Endothelial cell of umbilical vein (primary cell): ENCODE data around the gene TES. TPM values are rescaled to one million over a fixed set of nuclear protein-coding genes. Genes with fewer than 3 reads are reported as not detected.

Source experiments
- BruUV-seq: library from RNA; stranded (reverse); fragments of 400-500 nt; replicated peaks from 2 replicates; lab custom pipeline; 2021; lab: Mats Ljungman, UMichigan
- CTCF ChIA-PET: fragments of 300-600, 350-600 bp; sonication (Branson Sonifier 250); formaldehyde crosslinking; loops from one replicate; lab custom pipeline; 2021; ENCODE audit warnings: antibody characterized with exemption, inconsistent platforms; lab: Charles Lee
- POLR2A ChIA-PET: fragments of 300-600, 350-600 bp; sonication (Branson Sonifier 250); formaldehyde crosslinking; loops from one replicate; lab custom pipeline; 2021; ENCODE audit warnings: antibody characterized with exemption, inconsistent platforms; lab: Charles Lee
- DNase-seq: peaks from one replicate; pipeline ENCODE4 v3.0.0-alpha.2; 2011; ENCODE audit warnings: low read depth, low spot score
- FAIRE-seq: peaks from 2 replicates; lab custom pipeline; 2011; peaks lifted over from hg19 to GRCh38; lab: Jason Lieb, UNC
- H2AFZ ChIP-seq: 2 replicates; pipeline ENCODE4 v1.6.0; 2012; ENCODE audit warnings: low read depth, low read length, control low read depth, inconsistent platforms
- H3K27ac ChIP-seq: 2 replicates; pipeline ENCODE4 v1.5.1; 2011; ENCODE audit warnings: low read depth, mild to moderate bottlenecking, control low read depth, low read length, moderate library complexity; ENCODE audit not compliant: insufficient read depth
- H3K27me3 ChIP-seq, 2 experiments: 2 replicates each; pipeline versions ENCODE4 v1.6.0 to v1.6.1; 2011; ENCODE audit warnings: low read length in 2 of 2, mixed read lengths in 1 of 2; ENCODE audit not compliant: control insufficient read depth in 2 of 2, insufficient read depth in 2 of 2
- H3K36me3 ChIP-seq, 2 experiments: 2 replicates in 1 of 2; 3 replicates in 1 of 2; pipeline ENCODE4 v1.5.1; 2011; ENCODE audit warnings: low read length in 2 of 2, mild to moderate bottlenecking in 1 of 2, moderate library complexity in 1 of 2; ENCODE audit not compliant: control insufficient read depth in 2 of 2, insufficient read depth in 2 of 2; ENCODE audit errors: extremely low read depth in 1 of 2
- H3K4me1 ChIP-seq: 3 replicates; pipeline ENCODE4 v1.5.1; 2011; ENCODE audit warnings: mild to moderate bottlenecking, low read length; ENCODE audit not compliant: control insufficient read depth, insufficient read depth; ENCODE audit errors: extremely low read depth
- H3K4me2 ChIP-seq: 2 replicates; pipeline ENCODE4 v1.6.1; 2011; ENCODE audit warnings: low read length, control low read depth, mixed read lengths; ENCODE audit not compliant: insufficient read depth
- H3K4me3 ChIP-seq, 3 experiments: fragments of 200-600 bp in 1 of 3; sonication (generic), shearing (Covaris generic) in 1 of 3; replicated peaks in 1 of 3; 2 replicates each; pipeline ENCODE4 v1.5.1; 2011 to 2016; ENCODE audit warnings: control low read depth in 3 of 3, low read length in 3 of 3, mild to moderate bottlenecking in 2 of 3, inconsistent platforms in 1 of 3, low read depth in 1 of 3, moderate library complexity in 1 of 3; ENCODE audit not compliant: insufficient read depth in 1 of 3
- H3K79me2 ChIP-seq: 2 replicates; pipeline ENCODE4 v1.6.0; 2012; ENCODE audit warnings: low read length, inconsistent platforms; ENCODE audit not compliant: control insufficient read depth, insufficient read depth
- H3K9ac ChIP-seq: replicated peaks from 2 replicates; pipeline ENCODE3; 2011; ENCODE audit warnings: low read length, control low read depth; ENCODE audit not compliant: insufficient read depth; ENCODE audit errors: extremely low read depth
- H3K9me1 ChIP-seq: replicated peaks from 3 replicates; pipeline ENCODE4 v1.6.0; 2011; ENCODE audit warnings: mild to moderate bottlenecking, low read length; ENCODE audit not compliant: control insufficient read depth, insufficient read depth; ENCODE audit errors: extremely low read depth
- H3K9me3 ChIP-seq: replicated peaks from 2 replicates; pipeline ENCODE4 v1.5.1; 2012; ENCODE audit warnings: low read length, inconsistent platforms; ENCODE audit not compliant: control insufficient read depth, insufficient read depth
- H4K20me1 ChIP-seq: replicated peaks from 2 replicates; pipeline ENCODE3; 2011; ENCODE audit warnings: mild to moderate bottlenecking, low read length; ENCODE audit not compliant: control insufficient read depth, insufficient read depth; ENCODE audit errors: extremely low read depth
- CTCF ChIP-seq, 2 donors: IDR thresholded peaks; 1 replicate in 1 of 2; 2 replicates in 1 of 2; pipeline ENCODE4 v1.5.1; 2011; ENCODE audit warnings: low read length in 2 of 2, mild to moderate bottlenecking in 2 of 2, moderate library complexity in 2 of 2, control low read depth in 1 of 2, inconsistent platforms in 1 of 2, low read depth in 1 of 2; ENCODE audit not compliant: insufficient read depth in 1 of 2; ENCODE audit errors: extremely low read depth in 1 of 2
- EZH2 ChIP-seq: IDR thresholded peaks from 2 replicates; pipeline ENCODE4 v1.6.1; 2012; ENCODE audit warnings: borderline replicate concordance, low read depth, mild to moderate bottlenecking, moderate library complexity, low read length, inconsistent platforms; ENCODE audit not compliant: severe bottlenecking
- FOS ChIP-seq: IDR thresholded peaks from 2 replicates; pipeline ENCODE4 v1.6.1; 2011; ENCODE audit warnings: mild to moderate bottlenecking, low read length, moderate library complexity, borderline replicate concordance; ENCODE audit not compliant: insufficient read depth
- GATA2 ChIP-seq: IDR thresholded peaks from 2 replicates; pipeline ENCODE4 v1.7.0; 2011; ENCODE audit warnings: low read depth, mild to moderate bottlenecking, moderate library complexity, mixed read lengths, low read length; ENCODE audit not compliant: insufficient read length, insufficient read depth
- JUN ChIP-seq: IDR thresholded peaks from 2 replicates; pipeline ENCODE4 v1.6.1; 2011; ENCODE audit warnings: borderline replicate concordance, low read depth; ENCODE audit not compliant: insufficient read length, insufficient read depth
- MAX ChIP-seq: IDR thresholded peaks from 2 replicates; pipeline ENCODE4 v1.6.1; 2011; ENCODE audit not compliant: insufficient read depth, insufficient read length
- MYC ChIP-seq: IDR thresholded peaks from one replicate; pipeline ENCODE4 v1.6.1; 2011; ENCODE audit warnings: mild to moderate bottlenecking, low read depth, low read length
- POLR2A ChIP-seq: IDR thresholded peaks from 2 replicates; pipeline ENCODE4 v1.6.1; 2012; ENCODE audit warnings: low read depth, mild to moderate bottlenecking, control low read depth, low read length
- POLR2AphosphoS5 ChIP-seq: IDR thresholded peaks from 2 replicates; pipeline ENCODE4 v1.6.1; 2012; ENCODE audit warnings: low read depth, mild to moderate bottlenecking, control low read depth, low read length, moderate library complexity; ENCODE audit not compliant: insufficient read depth
- dilution Hi-C: fragments of 300-500 bp; cut with MboI; formaldehyde crosslinking; loops from one replicate; pipeline ENCODE4 v1.15.0; 2019; ENCODE audit warnings: low sequenced_read_pairs; ENCODE audit not compliant: extremely low pct_ligation_motif_present
- intact Hi-C: fragments of 100-400 bp; cut with micrococcal nuclease; formaldehyde crosslinking; loops from one replicate; pipeline ENCODE4 v1.10.0; 2022
- polyA plus RNA-seq, 4 experiments: library from polyadenylated mRNA; depleted of rRNA in 3 of 4; stranded (reverse) in 3 of 4; unstranded in 1 of 4; fragments of >200 nt; gene quantifications; 2 replicates each; pipeline versions ENCODE4 v1.2.1 to v1.2.3, GENCODE V29; 2011 to 2012; ENCODE audit warnings: missing spikeins in 1 of 4
- total RNA-seq: library from RNA; stranded (reverse); gene quantifications from 2 replicates; pipeline ENCODE4 v1.2.3, GENCODE V29; 2021

The TES gene
- total and polyA plus RNA-seq, 2 donors (not counting 3 experiments of a cell fraction or from before 2014, with no cell fraction given): 35.3 to 50.5 TPM

GRCh38 chr7:116177009-116177408 lies 33.3 kb upstream of the TES start:
- Histone ChIP-seq H3K36me3 (no peaks in the 10 kb centered on the region), H3K4me2 (no peak overlapping the region), H3K9me3 (no peaks in the 10 kb centered on the region), H3K4me1 (no peaks in the 10 kb centered on the region), H3K79me2 (no peaks in the 10 kb centered on the region), H4K20me1 (no peaks in the 10 kb centered on the region), H3K27ac (no peak overlapping the region), H3K4me3 (no peak overlapping the region), H3K27me3 (peaks cover 0 to 3% of the 10 kb centered on the region in 2 experiments), H3K9me1 (no peaks in the 10 kb centered on the region), H3K9ac (no peak overlapping the region), H2AFZ (no peak overlapping the region)
- intact Hi-C loops (loop anchor here (10.0 kb wide), 2 partner anchors 808 to 1208 kb away; no protein-coding TSS in a partner anchor), dilution Hi-C loops (no loop called here)
- FAIRE-seq (no peak), DNase-seq (no peak)
- CTCF ChIA-PET: interaction anchor here (1.3 to 7.1 kb wide), 6 partner anchors 12 to 950 kb away, joined by 3 to 462 read pairs (median 6); no protein-coding TSS in a partner anchor
- TF ChIP-seq GATA2: no peak
- no peak for TF ChIP-seq CTCF (IDR thresholded peaks at IDR 0.05; ENCODE audit: extremely low read depth in 1 of 2, insufficient read depth in 1 of 2, low read depth in 1 of 2, low read length in 2 of 2)
- TF ChIP-seq POLR2AphosphoS5: no peak
- no peak for TF ChIP-seq JUN
- no peak for TF ChIP-seq MYC
- no peak for TF ChIP-seq MAX
- TF ChIP-seq EZH2: no peak
- no peak for TF ChIP-seq FOS
- TF ChIP-seq POLR2A: no peak
- no TSS peak for BruUV-seq
- POLR2A ChIA-PET: no interaction called here
